ENCODE results near the gene SHROOM2. TPM values are rescaled to one million over a fixed set of nuclear protein-coding genes. Genes with fewer than 3 reads are reported as not detected.

SHROOM2 gene
- polyA plus RNA-seq, 1 experiment: 1.1 TPM

DNA sequence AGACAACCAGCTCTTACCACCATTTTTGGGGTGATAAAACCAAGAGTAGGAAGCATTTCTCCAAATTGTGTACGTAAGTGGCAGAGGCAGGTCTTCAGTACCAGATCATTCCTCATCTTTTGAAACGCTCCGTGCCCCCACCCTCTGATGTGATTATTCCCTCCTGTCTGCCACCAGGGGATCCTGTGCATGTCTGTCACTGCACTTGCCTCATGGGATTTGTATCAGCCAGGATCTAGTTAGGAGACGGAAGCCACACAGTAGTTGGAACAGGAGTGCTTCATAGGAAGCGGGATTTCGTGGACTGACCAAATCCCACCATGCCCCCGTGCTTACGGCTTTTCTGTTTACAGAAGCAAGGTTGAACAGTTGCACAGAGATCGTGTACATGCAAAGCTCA lies 75.5 kb downstream of the SHROOM2 start:
- CTCF ChIA-PET: no interaction called here
- DNase-seq (ENCODE audit: low read depth): no peak
- H3K27me3 ChIP-seq (ENCODE audit: control insufficient read depth, insufficient read depth, low read length): no peaks in the 10 kb centered on the region
- no peaks in the 10 kb centered on the region for H3K36me3 ChIP-seq (ENCODE audit: control insufficient read depth, insufficient read depth, low read length)
- POLR2A ChIA-PET: no interaction called here
- TF ChIP-seq, protein P1, sequence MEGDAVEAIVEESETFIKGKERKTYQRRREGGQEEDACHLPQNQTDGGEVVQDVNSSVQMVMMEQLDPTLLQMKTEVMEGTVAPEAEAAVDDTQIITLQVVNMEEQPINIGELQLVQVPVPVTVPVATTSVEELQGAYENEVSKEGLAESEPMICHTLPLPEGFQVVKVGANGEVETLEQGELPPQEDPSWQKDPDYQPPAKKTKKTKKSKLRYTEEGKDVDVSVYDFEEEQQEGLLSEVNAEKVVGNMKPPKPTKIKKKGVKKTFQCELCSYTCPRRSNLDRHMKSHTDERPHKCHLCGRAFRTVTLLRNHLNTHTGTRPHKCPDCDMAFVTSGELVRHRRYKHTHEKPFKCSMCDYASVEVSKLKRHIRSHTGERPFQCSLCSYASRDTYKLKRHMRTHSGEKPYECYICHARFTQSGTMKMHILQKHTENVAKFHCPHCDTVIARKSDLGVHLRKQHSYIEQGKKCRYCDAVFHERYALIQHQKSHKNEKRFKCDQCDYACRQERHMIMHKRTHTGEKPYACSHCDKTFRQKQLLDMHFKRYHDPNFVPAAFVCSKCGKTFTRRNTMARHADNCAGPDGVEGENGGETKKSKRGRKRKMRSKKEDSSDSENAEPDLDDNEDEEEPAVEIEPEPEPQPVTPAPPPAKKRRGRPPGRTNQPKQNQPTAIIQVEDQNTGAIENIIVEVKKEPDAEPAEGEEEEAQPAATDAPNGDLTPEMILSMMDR (IDR thresholded peaks at IDR 0.05; ENCODE audit: insufficient read depth, low read depth, low read length): no peak
- no peak overlapping the region for H3K4me3 ChIP-seq (ENCODE audit: low read depth, low read length)

DNA sequence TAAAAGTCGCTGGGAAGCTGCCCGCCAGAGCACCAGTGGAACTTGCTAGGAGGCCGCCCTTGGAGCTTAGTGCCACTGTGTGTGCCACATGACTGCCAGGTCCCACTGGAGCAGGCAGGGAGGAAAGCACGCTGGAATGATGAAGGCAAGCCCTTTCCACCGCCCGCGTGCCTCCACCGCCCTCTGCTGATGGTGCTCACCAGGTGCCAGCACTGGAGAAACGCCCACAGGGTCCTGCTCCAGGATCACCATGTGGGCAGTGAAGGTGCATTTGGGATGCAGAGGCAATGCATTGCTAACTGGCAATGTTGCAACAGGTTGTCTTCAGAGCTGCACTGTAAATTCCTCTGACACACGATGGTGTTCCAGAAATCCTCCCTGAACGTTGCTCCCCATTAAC lies 76.3 kb downstream of the SHROOM2 start:
- no peaks in the 10 kb centered on the region for H3K27me3 ChIP-seq (ENCODE audit: control insufficient read depth, insufficient read depth, low read length)
- no peak for DNase-seq (ENCODE audit: low read depth)
- POLR2A ChIA-PET: no interaction called here
- CTCF ChIA-PET: interaction anchor here (0.6 kb wide), 1 partner anchor 1051 kb away, joined by 4 read pairs; no protein-coding TSS in a partner anchor
- TF ChIP-seq, protein P1 (IDR thresholded peaks at IDR 0.05; ENCODE audit: insufficient read depth, low read depth, low read length): no peak
- no peaks in the 10 kb centered on the region for H3K36me3 ChIP-seq (ENCODE audit: control insufficient read depth, insufficient read depth, low read length)
- no peak overlapping the region for H3K4me3 ChIP-seq (ENCODE audit: low read depth, low read length)

DNA sequence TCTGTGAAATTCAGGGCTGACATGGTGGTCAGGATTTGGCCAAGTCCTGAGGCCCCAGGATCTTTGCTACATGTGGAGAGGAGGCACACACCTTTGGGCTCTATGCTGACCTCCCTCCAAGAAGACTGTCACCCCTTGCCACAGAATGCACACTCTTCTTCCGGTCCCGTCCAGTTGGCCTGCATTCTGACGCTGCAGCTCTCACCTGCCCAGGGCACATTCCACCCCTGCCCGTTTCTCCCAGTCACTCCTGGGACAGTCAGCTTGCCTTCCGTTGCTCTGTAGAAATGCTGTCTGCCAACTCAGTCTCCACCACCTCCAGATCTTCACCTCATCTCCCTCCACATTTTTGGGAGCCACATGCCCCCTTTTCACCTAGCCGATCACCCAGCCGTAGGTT lies 76.7 kb downstream of the SHROOM2 start:
- CTCF ChIA-PET: interaction anchor here (0.6 kb wide), 1 partner anchor 1051 kb away, joined by 4 read pairs; no protein-coding TSS in a partner anchor
- no peaks in the 10 kb centered on the region for H3K36me3 ChIP-seq (ENCODE audit: control insufficient read depth, insufficient read depth, low read length)
- H3K4me3 ChIP-seq (ENCODE audit: low read depth, low read length): no peak overlapping the region
- TF ChIP-seq, protein P1 (IDR thresholded peaks at IDR 0.05; ENCODE audit: insufficient read depth, low read depth, low read length): no peak
- POLR2A ChIA-PET: no interaction called here
- no peak for DNase-seq (ENCODE audit: low read depth)
- H3K27me3 ChIP-seq (ENCODE audit: control insufficient read depth, insufficient read depth, low read length): no peaks in the 10 kb centered on the region

DNA sequence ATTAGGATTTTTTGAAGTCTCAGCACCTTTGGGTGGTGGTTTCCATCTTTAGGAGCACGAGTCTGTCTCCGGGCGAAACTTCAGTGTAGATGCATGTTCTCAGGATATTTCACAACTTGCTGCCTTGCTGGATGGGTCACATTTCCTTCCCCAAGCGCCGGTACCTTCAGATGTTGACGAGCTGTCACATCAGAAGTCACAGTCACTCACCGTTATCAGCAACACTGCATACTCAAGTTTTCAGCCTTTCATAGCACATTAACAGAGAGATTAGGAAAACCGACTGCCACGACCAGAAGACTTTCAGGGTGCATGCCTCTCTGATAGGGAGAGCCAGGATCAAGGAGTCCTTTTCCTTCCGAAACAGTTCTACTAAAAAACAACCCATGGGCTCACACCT lies 77.8 kb downstream of the SHROOM2 start:
- POLR2A ChIA-PET: no interaction called here
- no peak overlapping the region for H3K4me3 ChIP-seq (ENCODE audit: low read depth, low read length)
- no peaks in the 10 kb centered on the region for H3K27me3 ChIP-seq (ENCODE audit: control insufficient read depth, insufficient read depth, low read length)
- no peaks in the 10 kb centered on the region for H3K36me3 ChIP-seq (ENCODE audit: control insufficient read depth, insufficient read depth, low read length)
- TF ChIP-seq, protein P1 (IDR thresholded peaks at IDR 0.05; ENCODE audit: insufficient read depth, low read depth, low read length): no peak
- DNase-seq (ENCODE audit: low read depth): no peak
- CTCF ChIA-PET: no interaction called here

DNA sequence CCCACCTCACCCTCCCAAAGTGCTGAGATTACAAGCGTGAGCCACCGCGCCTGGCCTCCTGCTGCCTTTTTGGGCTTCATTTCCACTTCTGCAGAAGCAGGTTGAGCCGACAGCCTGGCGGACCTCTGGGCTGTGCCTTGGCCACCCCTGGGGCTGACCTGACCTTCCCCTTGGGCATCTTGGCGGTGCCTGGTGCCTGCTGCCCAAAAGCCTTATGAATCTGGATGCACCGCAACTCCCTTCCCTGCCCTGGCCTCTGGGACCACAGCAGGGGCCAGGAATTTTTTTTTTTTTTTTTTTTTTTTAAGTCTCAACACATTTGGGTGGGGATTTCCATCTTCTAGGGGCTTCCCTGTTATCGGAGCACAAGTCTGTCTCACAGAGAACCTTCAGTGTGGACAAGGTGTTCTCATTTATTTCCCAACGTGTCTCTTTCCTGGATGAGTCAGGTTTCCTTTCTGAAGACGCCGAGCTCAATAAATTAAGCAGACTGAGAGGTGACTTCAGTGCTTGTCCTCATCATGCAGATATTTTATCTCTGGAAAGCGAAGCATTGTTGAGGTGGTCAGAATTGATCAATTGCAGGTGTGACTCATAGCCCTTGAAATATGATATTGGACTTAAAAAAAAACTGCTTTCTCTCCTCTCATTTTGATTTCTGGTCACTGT lies 79.7 kb downstream of the SHROOM2 start:
- POLR2A ChIA-PET: no interaction called here
- no peak for DNase-seq (ENCODE audit: low read depth)

More for the DNA sequence above, 79.7 kb downstream of the SHROOM2 start:
- TF ChIP-seq, protein P1 (IDR thresholded peaks at IDR 0.05; ENCODE audit: insufficient read depth, low read depth, low read length): no peak
- H3K36me3 ChIP-seq (ENCODE audit: control insufficient read depth, insufficient read depth, low read length): no peaks in the 10 kb centered on the region
- CTCF ChIA-PET: interaction anchor here (0.6 kb wide), 1 partner anchor 114 kb away, joined by 3 read pairs; no protein-coding TSS in a partner anchor
- no peak overlapping the region for H3K4me3 ChIP-seq (ENCODE audit: low read depth, low read length)
- no peaks in the 10 kb centered on the region for H3K27me3 ChIP-seq (ENCODE audit: control insufficient read depth, insufficient read depth, low read length)
